Keratinocyte (primary cell): Measurements from ENCODE around the gene ARMCX2. TPM values are rescaled to one million over a fixed set of nuclear protein-coding genes. Genes with fewer than 3 reads are reported as not detected.
A peak's percentile ranks its signal among the peaks of the same experiment; 100 is the strongest.

Experiments
- DNase-seq: peaks from one replicate; pipeline ENCODE4 v3.0.0-alpha.2; 2011; ENCODE audit warnings: low read depth, missing footprints, low spot score
- FAIRE-seq: peaks from 2 replicates; lab custom pipeline; 2011; peaks lifted over from hg19 to GRCh38; lab: Jason Lieb, UNC
- H2AFZ ChIP-seq: 2 replicates; pipeline ENCODE4 v1.6.0; 2012; ENCODE audit warnings: low read length, control low read depth, inconsistent platforms; ENCODE audit not compliant: control insufficient read depth
- H3K27ac ChIP-seq: 2 replicates; pipeline ENCODE4 v1.5.1; 2011; ENCODE audit warnings: low read length; ENCODE audit not compliant: control insufficient read depth, insufficient read depth
- H3K27me3 ChIP-seq: 3 replicates; pipeline ENCODE4 v1.6.0; 2011; ENCODE audit warnings: low read length; ENCODE audit not compliant: control insufficient read depth, insufficient read depth; ENCODE audit errors: extremely low read depth
- H3K36me3 ChIP-seq, 2 experiments: 2 replicates in 1 of 2; 3 replicates in 1 of 2; pipeline ENCODE4 v1.5.1; 2011; ENCODE audit warnings: low read length in 2 of 2, mild to moderate bottlenecking in 1 of 2; ENCODE audit not compliant: control insufficient read depth in 2 of 2, insufficient read depth in 2 of 2; ENCODE audit errors: extremely low read depth in 1 of 2
- H3K4me1 ChIP-seq: 3 replicates; pipeline ENCODE4 v1.5.1; 2011; ENCODE audit warnings: low read length; ENCODE audit not compliant: control insufficient read depth, insufficient read depth; ENCODE audit errors: extremely low read depth
- H3K4me2 ChIP-seq: 3 replicates; pipeline ENCODE4 v1.6.0; 2011; ENCODE audit warnings: low read depth, low read length; ENCODE audit not compliant: control insufficient read depth, insufficient read depth; ENCODE audit errors: extremely low read depth
- H3K4me3 ChIP-seq, 3 experiments: fragments of 200-600 bp in 1 of 3; sonication (generic) in 1 of 3; 2 replicates in 2 of 3; 3 replicates in 1 of 3; pipeline ENCODE4 v1.5.1; 2011 to 2016; ENCODE audit warnings: low read length in 3 of 3, mild to moderate bottlenecking in 3 of 3, control low read depth in 2 of 3, inconsistent platforms in 1 of 3, low read depth in 1 of 3, mixed read lengths in 1 of 3, mixed run types in 1 of 3, moderate library complexity in 1 of 3; ENCODE audit not compliant: control insufficient read depth in 2 of 3, insufficient read depth in 2 of 3; ENCODE audit errors: extremely low read depth in 1 of 3
- H3K79me2 ChIP-seq: 2 replicates; pipeline ENCODE4 v1.6.0; 2012; ENCODE audit warnings: low read length; ENCODE audit not compliant: control insufficient read depth, insufficient read depth
- H3K9ac ChIP-seq: 3 replicates; pipeline ENCODE4 v1.6.0; 2011; ENCODE audit warnings: low read length; ENCODE audit not compliant: control insufficient read depth, insufficient read depth; ENCODE audit errors: extremely low read depth
- H3K9me1 ChIP-seq: 3 replicates; pipeline ENCODE4 v1.6.0; 2011; ENCODE audit warnings: low read length; ENCODE audit not compliant: control insufficient read depth, insufficient read depth; ENCODE audit errors: extremely low read depth
- H3K9me3 ChIP-seq: 2 replicates; pipeline ENCODE4 v1.5.1; 2012; ENCODE audit warnings: low read depth, low read length; ENCODE audit not compliant: control insufficient read depth
- H4K20me1 ChIP-seq: 3 replicates; pipeline ENCODE4 v1.6.0; 2011; ENCODE audit warnings: low read length; ENCODE audit not compliant: control insufficient read depth, insufficient read depth; ENCODE audit errors: extremely low read depth
- EZH2 ChIP-seq: IDR thresholded peaks from one replicate; pipeline ENCODE4 v1.6.1; 2012; ENCODE audit warnings: inconsistent platforms, mild to moderate bottlenecking, low read length, moderate library complexity
- dilution Hi-C: fragments of 300-500 bp; cut with MboI; formaldehyde crosslinking; loops from one replicate; pipeline ENCODE4 v1.7.0; 2020; ENCODE audit warnings: low sequenced_read_pairs; ENCODE audit not compliant: extremely low pct_ligation_motif_present
- polyA plus RNA-seq, 5 experiments: library from polyadenylated mRNA; depleted of rRNA in 3 of 5; stranded (reverse) in 3 of 5; stranded (forward) in 1 of 5; unstranded in 1 of 5; fragments of >200 nt; gene quantifications; 1 replicate in 1 of 5; 2 replicates in 3 of 5; 3 replicates in 1 of 5; pipeline versions ENCODE4 v1.2.1 to v1.2.3, GENCODE V29; 2011 to 2012; ENCODE audit warnings: missing spikeins in 2 of 5, low read depth in 1 of 5, low replicate concordance in 1 of 5
- TF ChIP-seq, protein P1 (sequence below), 3 experiments: IDR thresholded peaks in 1 of 3; conservative IDR thresholded peaks in 1 of 3; optimal IDR thresholded peaks in 1 of 3; 2 replicates in 2 of 3; 3 replicates in 1 of 3; pipeline versions ENCODE3 to v1.5.1; 2011; ENCODE audit warnings: low read length in 3 of 3, mild to moderate bottlenecking in 3 of 3, moderate library complexity in 2 of 3, control low read depth in 1 of 3, inconsistent platforms in 1 of 3; ENCODE audit not compliant: insufficient read depth in 2 of 3; ENCODE audit errors: extremely low read depth in 1 of 3

The ARMCX2 gene
- polyA plus RNA-seq, 1 donor (not counting 4 experiments of a cell fraction or from before 2014, with no cell fraction given), result 20.0 TPM

DNA sequence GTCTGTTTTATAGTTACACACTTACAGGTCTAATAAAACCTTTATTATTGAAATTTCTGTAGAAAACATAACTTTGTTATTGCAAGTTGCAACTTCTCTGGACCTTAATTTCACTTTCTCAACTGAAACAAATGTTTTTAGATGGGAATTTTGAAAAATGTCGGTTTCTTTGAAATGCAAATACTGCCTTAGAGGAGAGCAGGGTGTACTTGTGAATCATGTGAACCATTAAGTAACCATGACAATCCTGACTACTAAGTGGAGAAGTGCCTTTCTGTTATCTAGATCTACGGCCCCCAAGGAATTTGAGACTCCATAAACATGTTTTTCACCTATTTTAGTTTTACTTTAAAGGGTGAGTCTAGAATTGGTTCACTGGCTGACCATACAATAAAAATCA is 8.5 kb upstream of the ARMCX2 start:
- H3K9ac ChIP-seq, result no peak overlapping the region
- no peak overlapping the region for H3K4me2 ChIP-seq
- dilution Hi-C loops, result no loop called here
- no peaks in the 10 kb centered on the region for H3K9me1 ChIP-seq
- no peak for TF ChIP-seq EZH2
- H4K20me1 ChIP-seq, result no peaks in the 10 kb centered on the region
- H2AFZ ChIP-seq, result no peak overlapping the region
- H3K9me3 ChIP-seq, result no peaks in the 10 kb centered on the region
- FAIRE-seq (no peak), DNase-seq (no peak)
- H3K4me1 ChIP-seq, result no peaks in the 10 kb centered on the region
- no peak overlapping the region for H3K27ac ChIP-seq
- H3K79me2 ChIP-seq, result no peaks in the 10 kb centered on the region
- H3K4me3 ChIP-seq, result no peak overlapping the region
- H3K36me3 ChIP-seq, result no peaks in the 10 kb centered on the region
- H3K27me3 ChIP-seq, result peaks cover 7% of the 10 kb centered on the region

DNA sequence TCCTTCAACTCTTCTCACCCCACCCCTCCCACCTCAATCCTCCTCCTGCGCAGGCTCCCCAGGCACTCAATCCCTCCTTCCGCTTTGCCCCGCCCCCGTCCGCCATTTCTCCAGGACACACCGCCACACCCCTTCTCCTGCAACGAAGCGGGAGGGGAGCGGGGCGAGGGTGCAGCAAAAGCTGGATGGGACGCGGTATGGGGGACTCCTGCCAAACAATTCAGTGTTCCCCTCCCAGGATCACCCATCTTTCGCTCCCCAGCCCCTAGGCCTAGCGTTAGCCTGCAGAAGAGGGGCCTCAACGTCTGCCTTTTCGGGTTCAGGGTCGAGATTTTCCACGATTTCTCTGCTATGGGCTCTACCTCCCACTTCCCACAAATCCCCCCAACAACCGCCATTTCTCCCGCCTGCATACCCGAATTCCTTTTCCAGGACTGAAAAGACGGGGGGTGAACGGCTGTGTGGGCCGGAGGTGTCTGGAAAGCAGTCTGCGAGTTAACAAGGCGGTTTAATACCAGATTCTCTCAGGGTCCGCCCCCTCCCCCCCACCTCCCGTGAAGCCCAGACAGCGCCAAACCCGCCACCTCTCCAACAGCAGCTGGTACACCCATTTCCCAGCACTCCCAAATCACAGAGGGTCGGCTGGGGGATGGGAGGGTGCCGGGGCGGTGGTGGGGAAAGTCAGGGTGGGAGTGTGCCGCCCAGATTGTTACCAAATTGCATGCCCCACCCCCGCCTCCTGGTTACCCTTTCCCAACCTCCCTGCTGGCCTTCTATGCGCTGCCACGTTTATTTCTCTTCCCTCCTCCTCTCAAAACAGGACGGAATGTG is 774 bp downstream of the ARMCX2 start:
- Histone ChIP-seq H3K9me1 (no peaks in the 10 kb centered on the region), H3K36me3 (no peaks in the 10 kb centered on the region), H3K4me1 (no peaks in the 10 kb centered on the region), H3K79me2 (no peaks in the 10 kb centered on the region), H3K4me3 (peak overlapping the region; percentile 50 to 70 (median 58)), H3K27me3 (peaks cover 6% of the 10 kb centered on the region), H3K4me2 (peak overlapping the region; percentile 64), H3K27ac (no peak overlapping the region), H3K9ac (peak overlapping the region; percentile 58), H2AFZ (peak overlapping the region; percentile 80), H4K20me1 (no peaks in the 10 kb centered on the region), H3K9me3 (no peaks in the 10 kb centered on the region)
- FAIRE-seq (no peak), DNase-seq (no peak)
- dilution Hi-C loops, result no loop called here
- TF ChIP-seq, protein P1, sequence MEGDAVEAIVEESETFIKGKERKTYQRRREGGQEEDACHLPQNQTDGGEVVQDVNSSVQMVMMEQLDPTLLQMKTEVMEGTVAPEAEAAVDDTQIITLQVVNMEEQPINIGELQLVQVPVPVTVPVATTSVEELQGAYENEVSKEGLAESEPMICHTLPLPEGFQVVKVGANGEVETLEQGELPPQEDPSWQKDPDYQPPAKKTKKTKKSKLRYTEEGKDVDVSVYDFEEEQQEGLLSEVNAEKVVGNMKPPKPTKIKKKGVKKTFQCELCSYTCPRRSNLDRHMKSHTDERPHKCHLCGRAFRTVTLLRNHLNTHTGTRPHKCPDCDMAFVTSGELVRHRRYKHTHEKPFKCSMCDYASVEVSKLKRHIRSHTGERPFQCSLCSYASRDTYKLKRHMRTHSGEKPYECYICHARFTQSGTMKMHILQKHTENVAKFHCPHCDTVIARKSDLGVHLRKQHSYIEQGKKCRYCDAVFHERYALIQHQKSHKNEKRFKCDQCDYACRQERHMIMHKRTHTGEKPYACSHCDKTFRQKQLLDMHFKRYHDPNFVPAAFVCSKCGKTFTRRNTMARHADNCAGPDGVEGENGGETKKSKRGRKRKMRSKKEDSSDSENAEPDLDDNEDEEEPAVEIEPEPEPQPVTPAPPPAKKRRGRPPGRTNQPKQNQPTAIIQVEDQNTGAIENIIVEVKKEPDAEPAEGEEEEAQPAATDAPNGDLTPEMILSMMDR (optimal IDR thresholded peaks at IDR 0.05 in 1 of 3, IDR thresholded peaks at IDR 0.05 in 1 of 3, conservative IDR thresholded peaks at IDR 0.05 in 1 of 3; ENCODE audit: extremely low read depth in 1 of 3, insufficient read depth in 2 of 3, low read length in 3 of 3), result no peak
- no peak for TF ChIP-seq EZH2
